DND-41 (cell line): ENCODE measurements around the gene PML.

Experiments
- ATAC-seq: fragments of 200-7000 bp; cut with Tn5 transposase; 3 replicates; pipeline ENCODE4 v1.9.1; 2021; ENCODE audit warnings: low read depth; ENCODE audit not compliant: insufficient read depth
- DNase-seq: peaks from one replicate; pipeline ENCODE4 v3.0.0-alpha.2; 2020
- H2AFZ ChIP-seq: 2 replicates; pipeline ENCODE4 v1.6.0; 2012; ENCODE audit warnings: low read depth, low read length
- H3K27ac ChIP-seq: 2 replicates; pipeline ENCODE4 v1.5.1; 2012; ENCODE audit warnings: low read length, inconsistent platforms
- H3K27me3 ChIP-seq: fragments of 200-600 bp; sonication (generic); 2 replicates; pipeline ENCODE4 v1.6.0; 2012; ENCODE audit warnings: low read length, mild to moderate bottlenecking, inconsistent platforms; ENCODE audit not compliant: insufficient read depth, poor library complexity
- H3K36me3 ChIP-seq: 2 replicates; pipeline ENCODE4 v1.5.1; 2012; ENCODE audit warnings: low read length, inconsistent platforms; ENCODE audit not compliant: insufficient read depth
- H3K4me1 ChIP-seq: 2 replicates; pipeline ENCODE4 v1.5.1; 2012; ENCODE audit warnings: mild to moderate bottlenecking, low read length; ENCODE audit not compliant: insufficient read depth
- H3K4me2 ChIP-seq: 2 replicates; pipeline ENCODE4 v1.6.0; 2012; ENCODE audit warnings: mild to moderate bottlenecking, moderate library complexity, low read length, inconsistent platforms; ENCODE audit not compliant: insufficient read depth
- H3K4me3 ChIP-seq, 2 experiments: fragments of 200-600 bp in 1 of 2; shearing (Covaris generic) in 1 of 2; 2 replicates each; pipeline ENCODE4 v1.5.1; 2012 to 2016; ENCODE audit warnings: inconsistent platforms in 2 of 2, low read length in 2 of 2, mild to moderate bottlenecking in 2 of 2, low read depth in 1 of 2, moderate library complexity in 1 of 2
- H3K79me2 ChIP-seq: 2 replicates; pipeline ENCODE4 v1.6.0; 2012; ENCODE audit warnings: low read length, inconsistent platforms; ENCODE audit not compliant: insufficient read depth
- H3K9ac ChIP-seq: 2 replicates; pipeline ENCODE4 v1.6.0; 2012; ENCODE audit warnings: low read depth, mild to moderate bottlenecking, inconsistent platforms, low read length, moderate library complexity
- H3K9me3 ChIP-seq: 2 replicates; pipeline ENCODE4 v1.5.1; 2012; ENCODE audit warnings: low read length, moderate library complexity, mild to moderate bottlenecking, inconsistent platforms; ENCODE audit not compliant: insufficient read depth, severe bottlenecking
- H4K20me1 ChIP-seq: 2 replicates; pipeline ENCODE4 v1.6.0; 2012; ENCODE audit warnings: low read length; ENCODE audit not compliant: insufficient read depth
- CTCF ChIP-seq: IDR thresholded peaks from 2 replicates; pipeline ENCODE4 v1.5.1; 2012; ENCODE audit warnings: borderline replicate concordance, low read length, moderate library complexity, mild to moderate bottlenecking; ENCODE audit not compliant: poor library complexity, severe bottlenecking; ENCODE audit errors: extremely low read depth
- EZH2 ChIP-seq: IDR thresholded peaks from 3 replicates; pipeline ENCODE4 v1.6.1; 2012; ENCODE audit warnings: borderline replicate concordance, low read depth, mild to moderate bottlenecking, moderate library complexity, low read length, inconsistent platforms; ENCODE audit not compliant: severe bottlenecking

Gene PML

GRCh38 chr15:74043425-74044266 lies 49.1 kb downstream of the PML start:
- H3K4me3 ChIP-seq = no peak overlapping the region
- ATAC-seq = no peak
- no peaks in the 10 kb centered on the region for H3K9me3 ChIP-seq
- H4K20me1 ChIP-seq = no peaks in the 10 kb centered on the region; the same call in 1 of the 2 replicates
- H3K27me3 ChIP-seq = no peaks in the 10 kb centered on the region
- no peak for DNase-seq
- no peak overlapping the region for H2AFZ ChIP-seq
- peaks cover 3% of the 10 kb centered on the region; the same call in 1 of the 2 replicates for H3K36me3 ChIP-seq
- no peak overlapping the region for H3K27ac ChIP-seq
- no peaks in the 10 kb centered on the region for H3K79me2 ChIP-seq
- H3K4me1 ChIP-seq = peaks cover 9% of the 10 kb centered on the region
- H3K4me2 ChIP-seq = no peak overlapping the region
- TF ChIP-seq EZH2 (no peak), CTCF (no peak)
- no peak overlapping the region for H3K9ac ChIP-seq

DNA sequence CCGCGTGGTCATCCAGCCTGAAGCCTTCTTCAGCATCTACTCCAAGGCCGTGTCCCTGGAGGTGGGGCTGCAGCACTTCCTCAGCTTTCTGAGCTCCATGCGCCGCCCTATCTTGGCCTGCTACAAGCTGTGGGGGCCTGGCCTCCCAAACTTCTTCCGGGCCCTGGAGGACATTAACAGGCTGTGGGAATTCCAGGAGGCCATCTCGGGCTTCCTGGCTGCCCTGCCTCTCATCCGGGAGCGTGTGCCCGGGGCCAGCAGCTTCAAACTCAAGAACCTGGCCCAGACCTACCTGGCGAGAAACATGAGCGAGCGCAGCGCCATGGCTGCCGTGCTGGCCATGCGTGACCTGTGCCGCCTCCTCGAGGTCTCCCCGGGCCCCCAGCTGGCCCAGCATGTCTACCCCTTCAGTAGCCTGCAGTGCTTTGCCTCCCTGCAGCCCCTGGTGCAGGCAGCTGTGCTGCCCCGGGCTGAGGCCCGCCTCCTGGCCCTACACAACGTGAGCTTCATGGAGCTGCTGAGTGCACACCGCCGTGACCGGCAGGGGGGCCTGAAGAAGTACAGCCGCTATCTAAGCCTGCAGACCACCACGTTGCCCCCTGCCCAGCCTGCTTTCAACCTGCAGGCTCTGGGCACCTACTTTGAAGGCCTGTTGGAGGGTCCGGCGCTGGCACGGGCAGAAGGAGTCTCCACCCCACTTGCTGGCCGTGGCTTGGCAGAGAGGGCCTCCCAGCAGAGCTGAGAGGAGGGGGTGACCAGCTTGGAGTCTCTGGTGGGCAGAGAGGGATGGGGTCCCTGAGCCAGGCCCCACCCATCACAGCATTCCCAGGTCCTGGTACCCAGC lies 50.0 kb downstream of the PML start:
- DNase-seq = no peak
- H3K27me3 ChIP-seq = no peaks in the 10 kb centered on the region
- H3K36me3 ChIP-seq = peaks cover 3% of the 10 kb centered on the region; the same call in 1 of the 2 replicates
- H2AFZ ChIP-seq = no peak overlapping the region
- ATAC-seq = no peak
- H3K79me2 ChIP-seq = no peaks in the 10 kb centered on the region
- H3K9ac ChIP-seq = no peak overlapping the region
- H3K9me3 ChIP-seq = no peaks in the 10 kb centered on the region
- H3K27ac ChIP-seq = no peak overlapping the region
- no peaks in the 10 kb centered on the region; the same call in 1 of the 2 replicates for H4K20me1 ChIP-seq
- no peak overlapping the region for H3K4me2 ChIP-seq
- peaks cover 13% of the 10 kb centered on the region for H3K4me1 ChIP-seq
- TF ChIP-seq EZH2 (no peak), CTCF (no peak)
- H3K4me3 ChIP-seq = no peak overlapping the region

DNA sequence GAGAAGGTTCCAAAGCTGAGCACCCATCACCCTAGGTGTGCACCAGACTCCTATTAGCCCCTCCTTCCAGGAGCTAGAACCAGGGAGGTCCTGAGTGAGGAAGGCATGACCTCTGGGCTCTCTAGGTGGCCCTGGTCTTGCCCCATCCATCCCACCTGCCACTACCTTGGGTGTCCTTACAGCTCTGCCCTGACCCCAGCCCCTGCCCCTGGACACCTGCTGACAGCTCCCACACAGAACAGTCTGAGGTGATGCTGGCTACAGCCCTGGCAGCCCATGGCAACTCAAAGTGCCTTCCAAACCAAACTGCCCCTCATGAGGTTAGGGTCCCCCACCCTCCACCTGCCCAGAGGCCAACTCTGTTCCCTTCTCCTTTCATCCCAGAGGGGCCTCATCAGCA lies 50.7 kb downstream of the PML start:
- ATAC-seq = no peak
- H3K4me2 ChIP-seq = no peak overlapping the region
- H3K27ac ChIP-seq = no peak overlapping the region
- H2AFZ ChIP-seq = no peak overlapping the region
- no peak overlapping the region for H3K9ac ChIP-seq
- no peaks in the 10 kb centered on the region for H3K27me3 ChIP-seq
- H3K4me3 ChIP-seq = no peak overlapping the region
- H4K20me1 ChIP-seq = no peaks in the 10 kb centered on the region; the same call in 1 of the 2 replicates
- TF ChIP-seq CTCF (no peak), EZH2 (no peak)
- no peak for DNase-seq
- peaks cover 3% of the 10 kb centered on the region; the same call in 1 of the 2 replicates for H3K36me3 ChIP-seq
- peaks cover 13% of the 10 kb centered on the region for H3K4me1 ChIP-seq
- H3K9me3 ChIP-seq = no peaks in the 10 kb centered on the region
- H3K79me2 ChIP-seq = no peaks in the 10 kb centered on the region
